ENCODE measurements around the gene OVCH2. TPM values are rescaled to one million over a fixed set of nuclear protein-coding genes. Genes with fewer than 3 reads are reported as not detected.
"Not testable (repeated sequence)": the region's sequence is repeated elsewhere in the genome, so short reads cannot be mapped to it uniquely, and the experiment has no call there.

Gene OVCH2
- not detected for total RNA-seq
- long read RNA-seq, partial matches to known transcripts = 0 of 1 reads
- long read RNA-seq, other reads (novel, unspliced or antisense) = 1 of 1 reads

DNA sequence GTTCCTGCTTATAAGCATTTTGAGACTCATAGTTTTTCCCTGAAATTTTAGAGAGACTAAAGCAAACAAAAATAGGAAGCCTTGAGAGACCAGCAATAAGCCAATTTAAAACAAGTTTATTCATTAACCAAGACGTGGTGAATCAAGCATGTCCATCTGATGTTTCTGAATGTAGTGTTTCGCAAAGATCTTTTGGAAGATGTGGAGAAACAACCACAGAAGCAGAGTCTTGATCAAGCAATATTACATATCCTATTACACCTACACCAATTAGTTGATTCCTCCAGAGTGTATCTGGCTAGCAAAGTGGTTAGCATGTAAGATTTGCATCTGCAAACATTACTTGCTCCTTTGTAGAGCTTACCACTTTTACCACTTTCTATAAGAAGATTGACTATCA lies at the start of gene OVCH2:
Gene OVCH2 (minus strand): TSS at position 101 of the 400 bp plus-strand sequence. CDS start 83 bp downstream, at position 18.
- intact Hi-C loops (cut with DNase I) = no loop called here
- no peak for ATAC-seq
- no peak for DNase-seq

DNA sequence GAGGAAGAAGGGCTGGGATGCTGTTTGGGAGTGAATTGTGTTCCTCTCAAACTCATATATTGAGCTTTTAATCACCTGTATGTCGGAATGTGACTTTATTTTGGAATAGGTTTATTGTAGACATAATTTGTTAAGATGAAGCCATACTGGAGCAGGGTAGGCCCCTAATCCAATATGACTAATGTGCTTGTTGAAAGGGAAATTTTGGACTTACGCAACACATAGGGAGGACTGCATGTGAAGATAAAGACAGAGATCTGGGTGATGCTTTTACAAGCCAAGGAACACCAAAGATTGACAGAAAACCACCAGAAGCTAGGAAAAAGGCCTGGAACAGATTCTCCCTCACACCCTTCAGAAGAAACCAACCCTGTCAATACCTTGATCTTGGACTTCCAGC lies 43.2 kb upstream of the OVCH2 start:
- DNase-seq (no peak), ATAC-seq (no peak)
- intact Hi-C loops (cut with DNase I) = no loop called here

DNA sequence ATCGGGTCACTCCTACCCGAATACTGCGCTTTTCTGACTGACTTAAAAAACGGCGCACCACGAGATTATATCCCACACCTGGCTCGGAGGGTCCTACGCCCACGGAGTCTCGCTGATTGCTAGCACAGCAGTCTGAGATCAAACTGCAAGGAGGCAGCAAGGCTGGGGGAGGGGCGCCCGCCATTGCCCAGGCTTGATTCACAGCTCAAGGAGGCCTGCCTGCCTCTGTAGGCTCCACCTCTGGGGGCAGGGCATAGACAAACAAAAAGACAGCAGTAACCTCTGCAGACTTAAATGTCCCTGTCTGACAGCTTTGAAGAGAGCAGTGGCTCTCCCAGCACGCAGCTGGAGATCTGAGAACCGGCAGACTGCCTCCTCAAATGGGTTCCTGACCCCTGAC lies 28.5 kb upstream of the OVCH2 start:
- intact Hi-C loops (cut with DNase I); DNase-seq; ATAC-seq: not testable (repeated sequence)

DNA sequence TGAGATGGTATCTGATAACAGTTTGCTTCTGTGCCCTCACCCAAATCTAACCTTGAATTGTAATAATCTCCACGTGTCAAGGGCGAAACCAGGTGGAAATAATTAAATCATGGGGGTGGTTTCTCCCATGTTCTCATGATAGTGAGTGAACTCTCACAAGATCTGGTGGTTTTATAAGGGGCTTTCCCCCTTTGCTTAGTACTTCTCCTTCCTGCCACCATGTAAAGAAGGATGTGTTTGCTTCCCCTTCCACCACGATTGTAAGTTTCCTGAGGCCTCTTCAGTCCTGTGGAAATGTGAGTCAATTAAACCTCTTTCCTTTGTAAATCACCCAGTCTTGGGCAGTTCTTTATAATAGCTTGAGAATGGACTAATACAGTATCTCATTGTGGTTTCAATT lies 8.5 kb upstream of the OVCH2 start:
- no peak for ATAC-seq
- no peak for DNase-seq
- intact Hi-C loops (cut with DNase I) = no loop called here

DNA sequence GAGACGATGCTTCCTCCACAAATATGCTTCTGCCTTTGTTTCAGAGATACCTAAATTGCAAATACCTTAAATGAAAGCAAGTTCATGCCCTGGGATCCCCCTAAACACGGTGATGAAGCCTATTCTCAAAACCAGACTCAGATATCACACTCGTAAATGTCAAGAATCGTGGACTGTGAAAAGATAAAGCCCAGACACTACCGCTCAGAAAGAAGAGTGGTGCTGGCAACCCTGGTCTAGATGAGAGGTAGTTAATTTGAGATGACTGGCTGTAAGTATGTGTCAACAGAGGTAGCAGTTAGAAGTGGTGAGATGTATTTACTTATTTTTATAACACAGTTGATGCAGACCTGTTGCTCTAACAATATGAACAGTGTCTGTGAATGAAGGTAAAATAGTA lies 2.5 kb downstream of the OVCH2 start:
- intact Hi-C loops (cut with DNase I) = no loop called here
- ATAC-seq (peak; percentile 50 to 74), DNase-seq (no peak)

DNA sequence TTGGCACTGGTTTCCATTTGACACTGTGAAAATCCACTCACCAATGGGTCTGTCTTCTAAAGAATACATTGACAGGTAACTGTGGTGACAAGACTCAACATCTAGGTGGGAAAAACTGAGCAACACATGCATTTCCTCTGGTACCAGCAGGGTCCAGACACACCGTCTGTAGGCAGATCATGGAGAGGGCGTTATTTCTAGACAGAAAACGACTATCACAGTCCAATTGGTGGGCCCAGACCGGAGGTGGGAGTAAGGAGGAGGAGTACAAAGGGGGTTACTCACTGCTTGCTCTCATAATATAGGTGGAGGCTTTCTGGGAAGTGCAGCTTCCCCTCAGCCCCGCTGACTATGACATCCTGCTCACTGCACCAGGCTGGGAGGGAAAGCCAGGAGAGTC lies 9.9 kb downstream of the OVCH2 start:
- DNase-seq (no peak), ATAC-seq (no peak)
- intact Hi-C loops (cut with DNase I) = no loop called here

DNA sequence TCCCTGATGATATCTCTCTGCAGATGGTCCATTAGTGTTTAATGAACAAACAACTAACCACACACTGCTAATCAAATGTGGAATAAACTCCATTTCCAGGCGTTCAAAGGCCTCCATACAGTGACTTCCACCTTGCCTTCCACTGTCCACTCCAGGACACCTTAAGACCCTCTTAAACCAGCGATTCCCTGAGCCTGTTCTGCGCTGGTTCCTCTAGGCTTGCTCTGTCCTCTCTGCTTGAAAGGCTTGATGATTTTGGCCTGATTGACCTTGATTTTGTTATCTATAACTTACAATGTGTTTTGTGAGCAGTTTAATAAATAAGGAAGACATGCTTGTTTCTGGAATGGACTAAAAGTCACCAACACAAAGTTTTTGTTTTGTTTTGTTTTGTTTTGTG lies 12.0 kb downstream of the OVCH2 start:
- ATAC-seq (no peak), DNase-seq (no peak)
- intact Hi-C loops (cut with DNase I) = loop anchor here in 1 of 2 donors (5.0 kb wide), 1 partner anchor 597 kb away; no protein-coding TSS in a partner anchor

DNA sequence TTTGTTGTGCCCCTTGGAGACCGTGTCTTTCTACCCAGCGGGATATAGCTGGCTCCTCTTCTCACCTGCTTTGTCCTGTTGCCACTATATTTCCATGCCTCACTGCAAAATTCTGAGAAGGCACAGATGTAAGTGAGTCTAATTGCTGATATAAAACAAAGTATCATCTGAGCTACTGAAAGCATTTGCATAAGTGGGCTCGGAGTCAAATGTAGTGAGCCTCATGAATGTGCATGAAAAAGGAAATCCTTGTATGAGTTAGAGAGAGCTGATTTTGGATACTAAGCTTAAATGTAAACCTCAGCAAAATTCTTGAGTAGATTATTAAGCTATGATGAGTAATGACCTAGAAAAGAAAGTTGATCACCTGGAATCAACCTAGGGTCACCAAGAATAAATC lies 13.9 kb downstream of the OVCH2 start:
- no peak for ATAC-seq
- no peak for DNase-seq
- intact Hi-C loops (cut with DNase I) = loop anchor here in 1 of 2 donors (5.0 kb wide), 1 partner anchor 595 kb away; no protein-coding TSS in a partner anchor

DNA sequence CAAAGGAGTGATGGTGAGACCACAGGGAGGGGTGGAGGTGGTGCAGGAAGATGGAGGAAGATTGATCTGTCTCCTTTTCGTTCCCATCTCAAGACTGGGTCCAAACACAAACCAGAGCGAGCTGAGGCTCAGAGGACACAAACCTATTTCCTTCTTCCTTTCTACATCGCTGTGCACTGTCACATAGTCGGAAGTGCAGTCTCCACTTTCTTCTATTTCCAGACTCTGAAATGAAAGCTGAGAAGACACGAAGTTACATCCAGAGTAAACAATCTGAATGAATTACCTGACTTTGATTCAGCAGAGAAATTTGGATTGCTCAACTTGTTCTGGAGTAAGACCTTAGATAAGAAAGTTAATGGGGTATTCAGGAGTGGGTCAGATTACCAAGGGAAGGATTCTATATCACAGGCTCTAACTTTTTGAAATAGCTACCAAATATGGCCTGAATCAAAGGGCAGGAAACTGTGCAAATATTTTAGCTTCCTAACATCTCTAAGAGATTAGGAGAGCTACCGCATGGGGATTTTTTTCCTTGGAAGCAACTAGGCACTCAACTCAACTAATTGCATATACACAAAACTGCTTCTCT lies 14.4 kb downstream of the OVCH2 start:
- intact Hi-C loops (cut with DNase I) = loop anchor here in 1 of 2 donors (5.0 kb wide), 1 partner anchor 595 kb away; no protein-coding TSS in a partner anchor
- ATAC-seq (peak in 1 of 2 donors; percentile 48), DNase-seq (no peak)

DNA sequence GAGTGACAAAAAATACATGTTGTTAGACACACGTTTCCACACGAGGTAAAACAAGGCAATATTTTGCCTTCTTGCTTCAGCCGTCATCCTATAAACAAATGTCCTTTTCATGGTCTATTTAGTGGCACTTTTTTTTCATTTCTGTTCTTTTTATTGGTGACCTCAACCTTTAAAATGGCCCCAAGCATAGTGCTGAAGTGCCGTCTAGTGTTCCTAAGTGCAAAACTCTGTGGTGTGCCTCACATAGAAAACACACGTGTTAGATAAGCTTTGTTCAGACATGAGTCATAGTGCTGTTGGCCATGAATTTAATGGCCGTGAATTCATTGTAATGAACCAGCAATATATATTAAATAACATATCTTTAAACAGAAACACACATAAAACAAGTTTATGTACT lies 15.6 kb downstream of the OVCH2 start:
- intact Hi-C loops (cut with DNase I) = loop anchor here in 1 of 2 donors (5.0 kb wide), 1 partner anchor 593 kb away; no protein-coding TSS in a partner anchor
- DNase-seq (no peak), ATAC-seq (no peak)

GRCh38 chr11:7689239-7689638 lies 17.0 kb downstream of the OVCH2 start:
- no peak for DNase-seq
- intact Hi-C loops (cut with DNase I) = loop anchor here in 1 of 2 donors (5.0 kb wide), 1 partner anchor 592 kb away; no protein-coding TSS in a partner anchor
- ATAC-seq = no peak

DNA sequence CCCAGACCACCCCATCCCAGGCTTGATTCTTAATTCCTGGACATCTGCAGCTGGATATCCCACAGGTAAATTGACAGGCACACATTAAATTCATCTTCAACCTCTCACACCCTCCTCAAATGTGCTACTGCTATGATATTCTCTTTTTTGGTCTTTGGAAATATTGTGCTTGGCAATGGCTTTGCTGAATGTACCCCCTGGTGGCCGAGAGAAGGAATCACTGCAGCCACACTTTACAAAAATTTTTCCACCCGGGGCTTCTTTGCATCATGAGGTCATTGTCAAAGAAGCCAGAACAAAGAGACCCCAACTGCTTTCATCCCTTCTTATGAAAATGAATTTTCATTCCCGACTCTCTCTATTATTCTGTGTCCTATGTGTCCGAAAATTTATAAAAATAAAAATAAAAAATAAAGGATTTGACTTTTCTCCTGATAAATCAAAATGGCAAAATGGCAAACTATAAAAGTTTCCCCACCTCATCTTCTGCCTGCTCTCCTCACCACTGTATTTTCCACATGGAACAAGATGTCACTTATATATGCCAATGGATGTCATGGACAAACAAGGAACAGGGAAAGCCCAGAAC lies 17.9 kb downstream of the OVCH2 start:
- ATAC-seq (peak in 1 of 2 donors; percentile 36), DNase-seq (no peak)
- intact Hi-C loops (cut with DNase I) = loop anchor here in 1 of 2 donors (5.0 kb wide), 1 partner anchor 591 kb away; no protein-coding TSS in a partner anchor

DNA sequence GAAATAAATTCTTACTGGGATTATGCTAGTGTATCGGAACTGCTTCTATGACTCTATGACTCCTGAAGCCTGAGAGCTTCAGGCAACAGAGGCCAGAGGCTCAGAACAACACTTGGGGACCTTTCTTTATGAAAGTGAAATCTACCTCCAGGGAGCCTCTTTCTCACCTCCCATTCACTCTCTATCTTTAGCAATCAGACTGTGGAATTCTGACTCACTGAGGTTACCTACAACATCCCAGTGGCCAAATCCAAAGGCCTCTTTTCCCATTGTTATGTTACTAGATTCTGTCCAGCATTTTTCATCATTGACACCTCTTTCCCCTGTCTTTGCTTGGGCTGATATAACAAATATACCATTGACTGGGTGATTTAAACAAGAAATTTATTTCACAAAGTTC lies 18.9 kb downstream of the OVCH2 start:
- ATAC-seq (no peak), DNase-seq (no peak)
- intact Hi-C loops (cut with DNase I) = loop anchor here in 1 of 2 donors (5.0 kb wide), 1 partner anchor 590 kb away; no protein-coding TSS in a partner anchor

- intact Hi-C loops (cut with DNase I) = loop anchor here in 1 of 2 donors (5.0 kb wide), 1 partner anchor 589 kb away; no protein-coding TSS in a partner anchor
- ATAC-seq = no peak
- no peak for DNase-seq
Measured at GRCh38 chr11:7686761-7687160, 19.5 kb downstream of the OVCH2 start.

DNA sequence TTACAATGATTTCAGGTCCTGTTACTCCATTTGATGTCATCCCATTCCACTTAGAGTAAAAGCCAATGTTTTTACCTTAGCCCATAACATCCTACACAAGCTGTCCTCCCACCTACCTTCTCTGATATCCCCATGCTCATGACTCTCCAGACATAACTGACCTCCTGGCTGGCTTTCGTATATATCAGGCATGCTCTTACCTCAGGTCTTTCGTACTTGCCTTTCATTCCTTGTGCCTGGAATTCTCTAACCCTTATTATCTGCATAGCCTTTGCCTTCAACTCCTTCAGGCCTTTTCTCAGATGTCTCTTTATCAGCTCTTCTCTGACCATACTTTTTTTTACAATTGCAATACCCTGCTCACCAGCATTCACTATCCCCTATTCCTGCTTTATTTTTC lies 22.7 kb downstream of the OVCH2 start:
- intact Hi-C loops (cut with DNase I) = no loop called here
- DNase-seq (no peak), ATAC-seq (no peak)

DNA sequence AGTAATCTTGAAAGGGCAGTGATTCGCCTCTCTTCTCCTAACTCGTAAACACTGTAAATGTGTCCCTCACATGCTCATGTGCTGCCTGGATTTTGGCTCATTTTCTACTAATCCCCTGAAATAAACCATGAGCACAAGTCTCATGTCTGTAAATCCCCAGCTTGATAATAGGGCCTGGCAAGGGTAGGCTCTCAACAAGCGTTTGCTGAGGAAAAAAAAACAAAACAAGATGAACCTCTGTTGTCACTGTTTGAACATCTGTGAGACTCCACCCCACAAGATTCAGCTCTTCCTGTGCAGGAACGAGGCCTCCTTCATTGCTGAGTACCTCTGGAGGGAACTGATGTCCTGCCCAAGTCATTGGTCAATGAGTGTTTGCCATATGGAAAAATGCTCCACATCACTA lies 28.5 kb downstream of the OVCH2 start:
- ATAC-seq (no peak), DNase-seq (no peak)
- intact Hi-C loops (cut with DNase I) = no loop called here

DNA sequence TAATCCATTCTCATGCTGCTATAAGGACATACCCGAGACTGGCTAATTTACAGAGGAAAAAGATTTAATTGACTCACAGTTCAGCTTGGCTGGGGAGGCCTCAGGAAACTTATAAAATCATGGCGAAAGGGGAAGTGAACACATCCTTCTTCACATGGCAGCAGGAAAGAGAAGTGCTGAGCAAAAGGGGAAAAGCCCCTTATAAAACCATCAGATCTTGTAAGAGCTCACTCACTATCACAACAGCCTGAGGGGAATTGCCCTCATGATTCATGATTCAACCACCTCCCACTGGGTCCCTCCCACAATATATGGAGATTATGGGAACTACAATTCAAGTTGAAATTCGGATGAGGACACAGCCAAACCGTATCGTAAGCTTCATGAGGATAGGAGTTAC lies 29.2 kb downstream of the OVCH2 start:
- intact Hi-C loops (cut with DNase I) = no loop called here
- ATAC-seq (no peak), DNase-seq (no peak)

DNA sequence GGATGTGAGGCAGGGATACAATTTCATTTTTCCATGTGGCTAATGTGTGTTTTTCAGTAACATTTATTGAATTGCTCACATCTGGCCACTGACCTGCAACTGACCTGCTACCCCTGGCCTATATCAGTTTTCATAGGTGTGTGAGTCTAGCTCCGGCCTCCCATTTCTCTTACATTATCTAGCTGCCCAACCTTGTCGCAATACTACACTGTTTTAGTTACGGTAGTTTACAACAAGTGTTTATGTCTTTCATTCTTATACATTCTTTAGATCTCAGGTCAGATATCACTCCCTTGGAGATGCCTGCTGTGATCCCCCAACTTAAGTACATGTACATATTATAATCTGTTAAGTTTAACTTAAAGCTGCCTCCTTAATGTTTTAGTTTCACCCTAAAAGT lies 30.6 kb downstream of the OVCH2 start:
- intact Hi-C loops (cut with DNase I) = no loop called here
- no peak for DNase-seq
- ATAC-seq = no peak

DNA sequence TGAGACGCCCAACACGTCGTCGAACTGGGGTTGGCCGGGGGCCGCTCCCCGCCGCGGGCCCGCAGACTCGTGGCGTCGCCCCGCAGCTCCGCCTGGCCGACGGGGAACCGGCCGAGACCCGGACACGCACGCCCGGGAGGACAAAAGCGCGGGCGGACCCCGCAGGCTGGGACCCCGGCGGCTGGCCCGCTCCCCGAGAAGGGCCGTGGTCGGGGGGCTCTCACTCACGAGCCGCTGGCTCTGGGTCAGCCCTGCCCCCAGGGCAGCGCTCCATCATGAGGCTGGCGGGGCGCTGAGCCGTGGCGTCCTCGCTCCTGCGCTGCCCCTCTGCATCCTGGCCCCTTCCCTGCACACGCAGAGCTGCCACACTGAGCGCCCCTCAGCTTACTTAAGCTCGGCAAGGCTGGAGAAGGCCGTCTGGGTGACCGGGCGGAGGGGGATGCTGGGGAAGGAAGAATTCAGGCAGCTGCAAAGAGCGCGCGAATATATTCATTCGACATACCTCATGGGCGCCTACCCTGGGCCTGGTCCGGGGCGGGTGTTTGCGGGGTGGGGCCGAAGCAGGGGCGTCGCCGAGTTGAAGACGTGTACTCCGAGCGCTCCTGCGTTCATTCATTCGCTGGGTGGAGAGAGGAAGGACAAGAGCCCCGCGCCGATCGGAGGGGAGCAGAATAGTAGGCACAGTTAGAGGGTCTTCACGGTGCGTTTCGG lies 32.4 kb downstream of the OVCH2 start:
- ATAC-seq (peak; percentile 56 to 84), DNase-seq (peak; percentile 48)
- intact Hi-C loops (cut with DNase I) = no loop called here
